Uterus (tissue), 4 donors: Measurements from ENCODE around the gene NKAIN2. TPM values are rescaled to one million over a fixed set of nuclear protein-coding genes. Genes with fewer than 3 reads are reported as not detected.

Experiments
- DNase-seq, 2 donors: peaks; one replicate each; pipeline ENCODE4 v3.0.0-alpha.2; 2019 to 2020
- H3K27ac ChIP-seq, 2 donors: fragments of 200-600 bp; sonication (generic); 1 replicate in 1 of 2; 2 replicates in 1 of 2; pipeline ENCODE4 v1.5.1; 2016 to 2018
- H3K27me3 ChIP-seq, 2 donors: fragments of 200-600 bp; sonication (generic); one replicate each; pipeline ENCODE4 v1.5.1; 2018 to 2019; ENCODE audit warnings: control low read depth in 1 of 2
- H3K36me3 ChIP-seq, 2 donors: fragments of 200-600 bp; sonication (generic); one replicate each; pipeline ENCODE4 v1.5.1; 2019; ENCODE audit warnings: control low read depth in 1 of 2
- H3K4me1 ChIP-seq, 2 donors: fragments of 200-600 bp; sonication (generic); one replicate each; pipeline ENCODE4 v1.5.1; 2018 to 2019; ENCODE audit warnings: control low read depth in 1 of 2
- H3K4me3 ChIP-seq, 2 donors: fragments of 200-600 bp; sonication (generic); 1 replicate in 1 of 2; 2 replicates in 1 of 2; pipeline ENCODE4 v1.5.1; 2018 to 2019; ENCODE audit warnings: mild to moderate bottlenecking in 1 of 2
- H3K9me3 ChIP-seq, 2 donors: fragments of 200-600 bp; sonication (generic); one replicate each; pipeline ENCODE4 v1.5.1; 2019; ENCODE audit warnings: control low read depth in 1 of 2
- POLR2A ChIP-seq, 2 donors: fragments of 450-650 bp; IDR thresholded peaks; one replicate each; pipeline ENCODE4 v1.6.1; 2016; ENCODE audit warnings: antibody characterized with exemption in 2 of 2, mild to moderate bottlenecking in 1 of 2, moderate library complexity in 1 of 2
- intact Hi-C: fragments of 100-400 bp; cut with DNase I; formaldehyde crosslinking; loops from one replicate; pipeline ENCODE4 v1.15.1; 2023; ENCODE audit warnings: low total_unique reads
- total RNA-seq, 4 donors: library from RNA; depleted of rRNA in 3 of 4; stranded (reverse); fragments of >200 nt in 3 of 4; gene quantifications; one replicate each; pipeline versions ENCODE4 v1.1.0 to v1.2.4, GENCODE V29; 2014 to 2023
- TF ChIP-seq, protein P1 (sequence below), 4 experiments: fragments of 200-600 bp in 2 of 4; fragments of 450-650 bp in 2 of 4; sonication (generic) in 2 of 4; IDR thresholded peaks; one replicate each; pipeline ENCODE4 v1.5.1; 2016 to 2019; ENCODE audit warnings: antibody characterized with exemption in 4 of 4, mild to moderate bottlenecking in 2 of 4, moderate library complexity in 1 of 4
- donor health status: DM: yes; HTN: yes; CAD: no.

NKAIN2 gene
- total RNA-seq, 4 donors from 2014 or later, result 0.59 to 1.1 (median 1.0) TPM; not detected in 1

DNA sequence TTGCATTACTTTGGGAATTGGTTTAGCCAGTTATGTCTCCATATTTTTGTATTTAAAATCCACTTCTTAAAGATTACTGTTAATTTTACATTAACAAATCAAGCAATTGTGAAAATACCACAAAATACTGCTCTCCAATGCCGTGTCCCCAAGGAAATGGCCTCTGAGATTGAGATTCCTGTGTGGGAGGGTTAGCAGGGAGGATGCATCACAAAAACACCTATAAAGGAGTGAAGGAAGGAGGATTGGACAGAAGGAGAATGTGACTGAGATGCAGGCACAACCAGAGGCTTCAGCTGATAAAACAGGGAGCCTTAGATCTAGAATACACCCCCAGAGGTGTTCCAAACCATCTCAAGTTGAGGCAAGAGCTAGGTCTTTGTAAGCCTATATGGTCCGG is 34.2 kb upstream of the NKAIN2 start:
- intact Hi-C loops, result no loop called here
- Histone ChIP-seq H3K4me1 (no peaks in the 10 kb centered on the region), H3K9me3 (no peaks in the 10 kb centered on the region), H3K36me3 (no peaks in the 10 kb centered on the region), H3K27me3 (no peaks in the 10 kb centered on the region), H3K4me3 (no peak overlapping the region), H3K27ac (no peak overlapping the region)
- TF ChIP-seq POLR2A (IDR thresholded peaks at IDR 0.05), result no peak
- TF ChIP-seq, protein P1, sequence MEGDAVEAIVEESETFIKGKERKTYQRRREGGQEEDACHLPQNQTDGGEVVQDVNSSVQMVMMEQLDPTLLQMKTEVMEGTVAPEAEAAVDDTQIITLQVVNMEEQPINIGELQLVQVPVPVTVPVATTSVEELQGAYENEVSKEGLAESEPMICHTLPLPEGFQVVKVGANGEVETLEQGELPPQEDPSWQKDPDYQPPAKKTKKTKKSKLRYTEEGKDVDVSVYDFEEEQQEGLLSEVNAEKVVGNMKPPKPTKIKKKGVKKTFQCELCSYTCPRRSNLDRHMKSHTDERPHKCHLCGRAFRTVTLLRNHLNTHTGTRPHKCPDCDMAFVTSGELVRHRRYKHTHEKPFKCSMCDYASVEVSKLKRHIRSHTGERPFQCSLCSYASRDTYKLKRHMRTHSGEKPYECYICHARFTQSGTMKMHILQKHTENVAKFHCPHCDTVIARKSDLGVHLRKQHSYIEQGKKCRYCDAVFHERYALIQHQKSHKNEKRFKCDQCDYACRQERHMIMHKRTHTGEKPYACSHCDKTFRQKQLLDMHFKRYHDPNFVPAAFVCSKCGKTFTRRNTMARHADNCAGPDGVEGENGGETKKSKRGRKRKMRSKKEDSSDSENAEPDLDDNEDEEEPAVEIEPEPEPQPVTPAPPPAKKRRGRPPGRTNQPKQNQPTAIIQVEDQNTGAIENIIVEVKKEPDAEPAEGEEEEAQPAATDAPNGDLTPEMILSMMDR (IDR thresholded peaks at IDR 0.05), result no peak
- no peak for DNase-seq

DNA sequence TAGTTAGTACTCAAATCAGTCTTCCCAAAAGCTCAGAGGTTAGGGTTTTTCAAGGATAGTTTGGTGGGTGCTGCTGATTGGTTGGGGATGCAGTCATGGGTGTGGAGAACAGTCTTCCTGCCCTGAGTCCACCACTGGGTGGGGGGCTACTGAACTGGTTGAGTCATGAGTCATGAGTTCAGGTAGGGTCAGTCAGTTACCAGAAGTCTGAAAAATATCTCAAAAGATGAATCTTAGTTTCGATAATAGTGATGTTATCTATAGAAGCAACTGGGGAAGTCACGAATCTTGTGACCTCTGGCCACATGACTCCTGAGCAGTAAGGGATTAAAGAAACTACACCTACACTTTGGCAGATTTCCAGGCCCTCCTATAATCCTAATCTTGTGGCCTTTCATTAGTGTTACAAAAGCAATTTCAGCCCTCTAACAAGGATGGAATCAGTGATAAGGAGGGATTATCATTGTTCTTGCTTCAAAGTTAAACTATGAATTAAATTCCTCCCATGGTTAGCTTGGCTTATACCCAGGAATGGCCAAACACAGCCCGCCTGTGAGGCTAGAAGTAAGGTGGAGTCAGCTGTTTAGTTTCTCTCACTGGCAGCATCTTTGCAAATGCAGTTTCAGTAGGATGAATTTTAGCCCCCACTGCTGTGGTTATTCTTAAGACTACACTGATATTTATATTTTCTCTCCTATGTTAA is 33.3 kb upstream of the NKAIN2 start:
- no peak for DNase-seq
- H3K4me3 ChIP-seq, result no peak overlapping the region
- H3K36me3 ChIP-seq, result no peaks in the 10 kb centered on the region
- TF ChIP-seq, protein P1 (IDR thresholded peaks at IDR 0.05), result no peak
- TF ChIP-seq POLR2A (IDR thresholded peaks at IDR 0.05), result no peak
- H3K27me3 ChIP-seq, result no peaks in the 10 kb centered on the region
- H3K4me1 ChIP-seq, result no peaks in the 10 kb centered on the region
- no peaks in the 10 kb centered on the region for H3K9me3 ChIP-seq
- intact Hi-C loops, result no loop called here
- H3K27ac ChIP-seq, result no peak overlapping the region

DNA sequence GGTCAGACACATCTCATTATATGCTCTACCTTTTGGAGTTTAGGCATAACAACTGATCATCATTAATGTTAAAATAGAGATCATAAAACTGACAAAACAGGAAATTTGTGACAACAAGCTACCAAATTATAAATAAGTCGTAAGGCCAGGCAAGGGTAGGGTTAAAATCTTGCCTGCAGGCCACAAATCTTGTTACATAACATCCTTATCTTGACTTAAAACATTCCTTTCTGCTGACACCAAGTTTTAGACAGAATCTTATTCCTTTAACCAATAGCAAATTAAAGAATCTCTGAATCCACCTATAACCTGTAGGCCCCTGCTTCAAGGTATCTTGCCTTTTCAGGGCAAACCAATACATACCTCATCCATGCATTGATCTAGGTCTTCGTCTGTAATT is 32.5 kb upstream of the NKAIN2 start:
- intact Hi-C loops, result no loop called here
- TF ChIP-seq, protein P1 (IDR thresholded peaks at IDR 0.05), result no peak
- no peak for TF ChIP-seq POLR2A (IDR thresholded peaks at IDR 0.05)
- Histone ChIP-seq H3K9me3 (no peaks in the 10 kb centered on the region), H3K4me3 (no peak overlapping the region), H3K4me1 (no peaks in the 10 kb centered on the region), H3K36me3 (no peaks in the 10 kb centered on the region), H3K27ac (no peak overlapping the region), H3K27me3 (no peaks in the 10 kb centered on the region)
- DNase-seq, result no peak

DNA sequence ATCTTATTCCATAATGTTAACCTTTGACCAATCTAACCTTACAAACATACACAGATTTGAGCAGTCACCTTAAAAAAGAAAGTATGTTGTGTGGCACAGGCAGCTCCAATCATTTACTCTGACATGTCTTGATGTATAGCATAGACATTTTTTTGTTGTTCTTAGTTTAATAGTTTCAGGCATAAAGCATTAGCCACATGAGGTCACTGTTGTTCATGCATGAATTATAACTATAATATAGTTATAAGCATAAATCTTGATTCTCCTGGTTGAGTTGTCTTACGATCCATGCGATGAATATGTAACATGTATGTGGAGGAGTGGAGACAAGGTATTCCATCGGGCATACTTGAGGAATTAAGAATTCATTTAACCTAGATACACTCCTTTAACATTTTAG is 26.1 kb upstream of the NKAIN2 start:
- no peaks in the 10 kb centered on the region for H3K4me1 ChIP-seq

DNA sequence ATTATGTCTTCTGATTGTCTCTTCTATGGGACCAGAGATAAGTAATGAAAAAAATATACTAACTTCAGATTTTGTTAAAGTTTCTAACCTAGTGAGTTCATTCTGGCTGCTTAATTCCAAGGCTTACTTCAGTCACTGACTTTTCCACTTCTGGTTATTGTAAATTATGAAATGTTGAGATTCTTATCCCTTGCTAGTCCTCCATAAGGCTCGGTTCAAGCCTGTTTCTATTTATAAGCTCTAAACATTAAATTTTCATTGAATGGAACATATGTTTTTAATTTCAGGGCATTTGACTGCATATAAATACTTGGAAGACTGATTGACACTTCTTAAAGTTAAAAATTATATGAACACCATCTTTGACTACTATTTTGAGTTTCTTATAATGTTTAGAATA is 23.6 kb upstream of the NKAIN2 start:
- intact Hi-C loops, result no loop called here
- Histone ChIP-seq H3K4me3 (no peak overlapping the region), H3K4me1 (no peaks in the 10 kb centered on the region), H3K36me3 (no peaks in the 10 kb centered on the region), H3K27me3 (no peaks in the 10 kb centered on the region), H3K9me3 (no peaks in the 10 kb centered on the region), H3K27ac (no peak overlapping the region)
- TF ChIP-seq POLR2A (IDR thresholded peaks at IDR 0.05), result no peak
- no peak for DNase-seq

More for the DNA sequence above, 26.1 kb upstream of the NKAIN2 start:
- intact Hi-C loops, result no loop called here
- Histone ChIP-seq H3K27ac (no peak overlapping the region), H3K4me3 (no peak overlapping the region), H3K36me3 (no peaks in the 10 kb centered on the region), H3K27me3 (no peaks in the 10 kb centered on the region), H3K9me3 (no peaks in the 10 kb centered on the region)
- no peak for DNase-seq
- TF ChIP-seq POLR2A (IDR thresholded peaks at IDR 0.05), result no peak
- TF ChIP-seq, protein P1 (IDR thresholded peaks at IDR 0.05), result no peak
